Measurements from ENCODE around the gene MEIS3. TPM values are rescaled to one million over a fixed set of nuclear protein-coding genes. Genes with fewer than 3 reads are reported as not detected.
A peak's percentile ranks its signal among the peaks of the same experiment; 100 is the strongest.

The MEIS3 gene
- total and polyA plus RNA-seq, 9 of the 15 experiments (the other 6 are each of a cell fraction or from before 2014, with no cell fraction given) = 0.06 to 0.80 (median 0.25) TPM; not detected in 1

DNA sequence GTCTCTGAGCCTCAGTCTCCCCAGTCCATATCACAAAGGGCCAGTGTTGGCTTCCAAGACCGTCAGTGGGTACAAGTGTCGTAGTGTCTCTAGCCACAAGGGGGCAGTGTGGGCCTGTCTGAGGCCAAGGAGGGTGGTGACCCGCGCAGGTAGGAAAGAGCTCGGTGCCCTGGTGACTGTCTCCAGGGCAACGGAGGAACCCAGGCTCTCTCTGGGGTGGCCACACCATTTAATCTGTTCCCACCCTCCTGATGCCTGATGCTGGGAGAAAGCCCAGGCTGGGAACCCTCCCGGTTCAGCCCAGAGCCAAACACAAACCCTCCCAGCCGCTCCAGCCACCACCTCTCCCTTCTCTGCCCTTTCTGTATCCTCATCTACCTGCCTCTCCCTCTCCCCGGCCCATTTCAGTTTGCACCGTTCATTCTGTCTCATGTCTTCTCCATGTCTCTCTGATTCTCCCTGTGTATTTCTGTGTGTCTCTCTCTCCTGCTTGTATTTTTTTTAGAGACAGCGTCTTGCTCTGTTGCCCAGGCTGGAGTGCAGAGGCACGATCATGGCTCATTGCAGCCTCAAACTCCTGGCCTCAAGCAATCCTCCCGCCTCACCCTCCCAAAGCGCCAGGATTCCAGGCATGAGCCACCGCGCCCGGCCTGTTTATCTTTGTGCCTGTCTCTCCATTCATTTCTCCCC lies 17.5 kb upstream of the MEIS3 start (continued):
- TF ChIP-seq ZEB2 (IDR thresholded peaks at IDR 0.05) (no peak), GABPB1 (CRISPR knock-in tag; IDR thresholded peaks at IDR 0.05) (peak; percentile 41; the same call in 1 of the 2 replicates), FOXJ3 (CRISPR knock-in tag; IDR thresholded peaks at IDR 0.05) (no peak), PHF21A (IDR thresholded peaks at IDR 0.05; ENCODE audit: borderline replicate concordance, low read depth) (no peak), STAG1 (CRISPR knock-in tag; IDR thresholded peaks at IDR 0.05; ENCODE audit: borderline replicate concordance) (peak; percentile 97), BMI1 (IDR thresholded peaks at IDR 0.05; ENCODE audit: low read length) (peak; percentile 65; the same call in 1 of the 2 replicates), ZC3H4 (CRISPR knock-in tag; IDR thresholded peaks at IDR 0.05; ENCODE audit: borderline replicate concordance) (no peak), RAD21 (CRISPR knock-in tag; conservative IDR thresholded peaks at IDR 0.05 in 1 of 2, IDR thresholded peaks at IDR 0.05 in 1 of 2) (peak; percentile 93 to 98), MXI1 (IDR thresholded peaks at IDR 0.05; ENCODE audit: low read depth, low read length) (peak; percentile 91), CREM (IDR thresholded peaks at IDR 0.05; ENCODE audit: low read depth) (peak; percentile 58; the same call in 1 of the 2 replicates), MYNN (IDR thresholded peaks at IDR 0.05) (peak; percentile 99), MYNN (CRISPR knock-in tag; IDR thresholded peaks at IDR 0.05) (peak; percentile 78; the same call in 1 of the 2 replicates), ZNF695 (CRISPR knock-in tag; IDR thresholded peaks at IDR 0.05) (no peak), ZNF77 (CRISPR knock-in tag; IDR thresholded peaks at IDR 0.05) (no peak)
- TF ChIP-seq, protein P1, sequence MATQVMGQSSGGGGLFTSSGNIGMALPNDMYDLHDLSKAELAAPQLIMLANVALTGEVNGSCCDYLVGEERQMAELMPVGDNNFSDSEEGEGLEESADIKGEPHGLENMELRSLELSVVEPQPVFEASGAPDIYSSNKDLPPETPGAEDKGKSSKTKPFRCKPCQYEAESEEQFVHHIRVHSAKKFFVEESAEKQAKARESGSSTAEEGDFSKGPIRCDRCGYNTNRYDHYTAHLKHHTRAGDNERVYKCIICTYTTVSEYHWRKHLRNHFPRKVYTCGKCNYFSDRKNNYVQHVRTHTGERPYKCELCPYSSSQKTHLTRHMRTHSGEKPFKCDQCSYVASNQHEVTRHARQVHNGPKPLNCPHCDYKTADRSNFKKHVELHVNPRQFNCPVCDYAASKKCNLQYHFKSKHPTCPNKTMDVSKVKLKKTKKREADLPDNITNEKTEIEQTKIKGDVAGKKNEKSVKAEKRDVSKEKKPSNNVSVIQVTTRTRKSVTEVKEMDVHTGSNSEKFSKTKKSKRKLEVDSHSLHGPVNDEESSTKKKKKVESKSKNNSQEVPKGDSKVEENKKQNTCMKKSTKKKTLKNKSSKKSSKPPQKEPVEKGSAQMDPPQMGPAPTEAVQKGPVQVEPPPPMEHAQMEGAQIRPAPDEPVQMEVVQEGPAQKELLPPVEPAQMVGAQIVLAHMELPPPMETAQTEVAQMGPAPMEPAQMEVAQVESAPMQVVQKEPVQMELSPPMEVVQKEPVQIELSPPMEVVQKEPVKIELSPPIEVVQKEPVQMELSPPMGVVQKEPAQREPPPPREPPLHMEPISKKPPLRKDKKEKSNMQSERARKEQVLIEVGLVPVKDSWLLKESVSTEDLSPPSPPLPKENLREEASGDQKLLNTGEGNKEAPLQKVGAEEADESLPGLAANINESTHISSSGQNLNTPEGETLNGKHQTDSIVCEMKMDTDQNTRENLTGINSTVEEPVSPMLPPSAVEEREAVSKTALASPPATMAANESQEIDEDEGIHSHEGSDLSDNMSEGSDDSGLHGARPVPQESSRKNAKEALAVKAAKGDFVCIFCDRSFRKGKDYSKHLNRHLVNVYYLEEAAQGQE (IDR thresholded peaks at IDR 0.05; ENCODE audit: borderline replicate concordance) = peak; percentile 94
- TF ChIP-seq, protein P1 (CRISPR knock-in tag; IDR thresholded peaks at IDR 0.05; ENCODE audit: low read depth) = no peak
- TF ChIP-seq, protein P2, sequence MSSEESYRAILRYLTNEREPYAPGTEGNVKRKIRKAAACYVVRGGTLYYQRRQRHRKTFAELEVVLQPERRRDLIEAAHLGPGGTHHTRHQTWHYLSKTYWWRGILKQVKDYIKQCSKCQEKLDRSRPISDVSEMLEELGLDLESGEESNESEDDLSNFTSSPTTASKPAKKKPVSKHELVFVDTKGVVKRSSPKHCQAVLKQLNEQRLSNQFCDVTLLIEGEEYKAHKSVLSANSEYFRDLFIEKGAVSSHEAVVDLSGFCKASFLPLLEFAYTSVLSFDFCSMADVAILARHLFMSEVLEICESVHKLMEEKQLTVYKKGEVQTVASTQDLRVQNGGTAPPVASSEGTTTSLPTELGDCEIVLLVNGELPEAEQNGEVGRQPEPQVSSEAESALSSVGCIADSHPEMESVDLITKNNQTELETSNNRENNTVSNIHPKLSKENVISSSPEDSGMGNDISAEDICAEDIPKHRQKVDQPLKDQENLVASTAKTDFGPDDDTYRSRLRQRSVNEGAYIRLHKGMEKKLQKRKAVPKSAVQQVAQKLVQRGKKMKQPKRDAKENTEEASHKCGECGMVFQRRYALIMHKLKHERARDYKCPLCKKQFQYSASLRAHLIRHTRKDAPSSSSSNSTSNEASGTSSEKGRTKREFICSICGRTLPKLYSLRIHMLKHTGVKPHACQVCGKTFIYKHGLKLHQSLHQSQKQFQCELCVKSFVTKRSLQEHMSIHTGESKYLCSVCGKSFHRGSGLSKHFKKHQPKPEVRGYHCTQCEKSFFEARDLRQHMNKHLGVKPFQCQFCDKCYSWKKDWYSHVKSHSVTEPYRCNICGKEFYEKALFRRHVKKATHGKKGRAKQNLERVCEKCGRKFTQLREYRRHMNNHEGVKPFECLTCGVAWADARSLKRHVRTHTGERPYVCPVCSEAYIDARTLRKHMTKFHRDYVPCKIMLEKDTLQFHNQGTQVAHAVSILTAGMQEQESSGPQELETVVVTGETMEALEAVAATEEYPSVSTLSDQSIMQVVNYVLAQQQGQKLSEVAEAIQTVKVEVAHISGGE (CRISPR knock-in tag; IDR thresholded peaks at IDR 0.05) = no peak
